Lung (tissue), 12 donors: ENCODE results near the gene GJB2. TPM values are rescaled to one million over a fixed set of nuclear protein-coding genes. Genes with fewer than 3 reads are reported as not detected.

Source experiments
- ATAC-seq: fragments of 200-7000 bp; cut with Tn5 transposase; one replicate; pipeline ENCODE4 v1.9.1; 2020; ENCODE audit warnings: moderate number of reproducible peaks; ENCODE audit not compliant: insufficient read depth, low FRiP score
- DNase-seq, 3 donors: peaks; one replicate each; pipeline ENCODE4 v3.0.0-alpha.2; 2013 to 2017
- H3K27ac ChIP-seq, 2 donors: one replicate each; pipeline ENCODE4 v1.5.1; 2013; ENCODE audit warnings: mild to moderate bottlenecking in 2 of 2, moderate library complexity in 2 of 2, control low read depth in 1 of 2, inconsistent platforms in 1 of 2, low read depth in 1 of 2, low read length in 1 of 2
- H3K27me3 ChIP-seq, 3 donors: one replicate each; pipeline ENCODE4 v1.5.1; 2013; ENCODE audit warnings: low read length in 2 of 3; ENCODE audit not compliant: control insufficient read depth in 3 of 3, insufficient read depth in 3 of 3
- H3K36me3 ChIP-seq, 4 donors: one replicate each; pipeline ENCODE4 v1.5.1; 2013; ENCODE audit warnings: low read length in 4 of 4, mild to moderate bottlenecking in 1 of 4, moderate library complexity in 1 of 4; ENCODE audit not compliant: control insufficient read depth in 4 of 4, insufficient read depth in 4 of 4
- H3K4me1 ChIP-seq, 5 donors: one replicate each; pipeline ENCODE4 v1.5.1; 2013; ENCODE audit warnings: low read length in 5 of 5, mild to moderate bottlenecking in 2 of 5, moderate library complexity in 1 of 5; ENCODE audit not compliant: control insufficient read depth in 5 of 5, insufficient read depth in 5 of 5
- H3K4me3 ChIP-seq: one replicate; pipeline ENCODE4 v1.5.1; 2013; ENCODE audit warnings: mild to moderate bottlenecking, control low read depth, moderate library complexity
- H3K9ac ChIP-seq, 2 donors: one replicate each; pipeline ENCODE4 v1.5.1; 2013; ENCODE audit warnings: low read length in 2 of 2, control low read depth in 1 of 2; ENCODE audit not compliant: insufficient read depth in 1 of 2
- H3K9me3 ChIP-seq, 4 donors: one replicate each; pipeline ENCODE4 v1.5.1; 2013; ENCODE audit warnings: low read length in 3 of 4, mild to moderate bottlenecking in 1 of 4, moderate library complexity in 1 of 4; ENCODE audit not compliant: control insufficient read depth in 4 of 4, insufficient read depth in 3 of 4
- WGBS, 2 donors: extraction: QIAGEN DNeasy Blood & Tissue Kit; methylation state at CpG; one replicate each; pipeline ENCODE4 v1.1.7; 2013; 5-methylcytosine and 5-hydroxymethylcytosine counted together
- polyA plus RNA-seq, 2 donors: library from polyadenylated mRNA; stranded (reverse); fragments of 200-250 nt; gene quantifications; one replicate each; pipeline ENCODE4 v1.2.1, GENCODE V29; 2013
- total RNA-seq, 2 donors: library from RNA; depleted of rRNA in 1 of 2; stranded (reverse); fragments of >200 nt in 1 of 2; gene quantifications; one replicate each; pipeline ENCODE4 v1.2.1, GENCODE V29; 2014 to 2021
- TF ChIP-seq, protein P1 (sequence below): IDR thresholded peaks from 2 replicates; pipeline ENCODE4 v1.5.1; 2012; ENCODE audit warnings: mild to moderate bottlenecking; ENCODE audit errors: control extremely low read depth, extremely low read depth
- donor health status: control.
- donor health status: control.
- donor health status: Bipolar disorder and iron deficiency.
- donor health status: healthy.
- donor health status: DM: yes; HTN: yes; CAD: no.

GJB2 gene
- total and polyA plus RNA-seq, 4 donors = 0.71 to 7.2 (median 1.5) TPM

GRCh38 chr13:20142927-20143480, 49.7 kb downstream of the GJB2 start:
- TF ChIP-seq, protein P1, sequence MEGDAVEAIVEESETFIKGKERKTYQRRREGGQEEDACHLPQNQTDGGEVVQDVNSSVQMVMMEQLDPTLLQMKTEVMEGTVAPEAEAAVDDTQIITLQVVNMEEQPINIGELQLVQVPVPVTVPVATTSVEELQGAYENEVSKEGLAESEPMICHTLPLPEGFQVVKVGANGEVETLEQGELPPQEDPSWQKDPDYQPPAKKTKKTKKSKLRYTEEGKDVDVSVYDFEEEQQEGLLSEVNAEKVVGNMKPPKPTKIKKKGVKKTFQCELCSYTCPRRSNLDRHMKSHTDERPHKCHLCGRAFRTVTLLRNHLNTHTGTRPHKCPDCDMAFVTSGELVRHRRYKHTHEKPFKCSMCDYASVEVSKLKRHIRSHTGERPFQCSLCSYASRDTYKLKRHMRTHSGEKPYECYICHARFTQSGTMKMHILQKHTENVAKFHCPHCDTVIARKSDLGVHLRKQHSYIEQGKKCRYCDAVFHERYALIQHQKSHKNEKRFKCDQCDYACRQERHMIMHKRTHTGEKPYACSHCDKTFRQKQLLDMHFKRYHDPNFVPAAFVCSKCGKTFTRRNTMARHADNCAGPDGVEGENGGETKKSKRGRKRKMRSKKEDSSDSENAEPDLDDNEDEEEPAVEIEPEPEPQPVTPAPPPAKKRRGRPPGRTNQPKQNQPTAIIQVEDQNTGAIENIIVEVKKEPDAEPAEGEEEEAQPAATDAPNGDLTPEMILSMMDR = no peak
- H3K27ac ChIP-seq = no peak overlapping the region
- peaks cover 0 to 10% (median 3%) of the 10 kb centered on the region in 5 donors for H3K4me1 ChIP-seq
- DNase-seq (no peak), ATAC-seq (no peak)
- 82 to 87% methylated on average over 30 of the region's 30 CpGs for WGBS, 2 donors
- H3K9me3 ChIP-seq = peaks cover 0 to 5% (median 0%) of the 10 kb centered on the region in 4 donors
- no peaks in the 10 kb centered on the region for H3K36me3 ChIP-seq
- no peak overlapping the region for H3K4me3 ChIP-seq
- H3K27me3 ChIP-seq = peaks cover 0 to 48% (median 38%) of the 10 kb centered on the region in 3 donors
- H3K9ac ChIP-seq = no peak overlapping the region

DNA sequence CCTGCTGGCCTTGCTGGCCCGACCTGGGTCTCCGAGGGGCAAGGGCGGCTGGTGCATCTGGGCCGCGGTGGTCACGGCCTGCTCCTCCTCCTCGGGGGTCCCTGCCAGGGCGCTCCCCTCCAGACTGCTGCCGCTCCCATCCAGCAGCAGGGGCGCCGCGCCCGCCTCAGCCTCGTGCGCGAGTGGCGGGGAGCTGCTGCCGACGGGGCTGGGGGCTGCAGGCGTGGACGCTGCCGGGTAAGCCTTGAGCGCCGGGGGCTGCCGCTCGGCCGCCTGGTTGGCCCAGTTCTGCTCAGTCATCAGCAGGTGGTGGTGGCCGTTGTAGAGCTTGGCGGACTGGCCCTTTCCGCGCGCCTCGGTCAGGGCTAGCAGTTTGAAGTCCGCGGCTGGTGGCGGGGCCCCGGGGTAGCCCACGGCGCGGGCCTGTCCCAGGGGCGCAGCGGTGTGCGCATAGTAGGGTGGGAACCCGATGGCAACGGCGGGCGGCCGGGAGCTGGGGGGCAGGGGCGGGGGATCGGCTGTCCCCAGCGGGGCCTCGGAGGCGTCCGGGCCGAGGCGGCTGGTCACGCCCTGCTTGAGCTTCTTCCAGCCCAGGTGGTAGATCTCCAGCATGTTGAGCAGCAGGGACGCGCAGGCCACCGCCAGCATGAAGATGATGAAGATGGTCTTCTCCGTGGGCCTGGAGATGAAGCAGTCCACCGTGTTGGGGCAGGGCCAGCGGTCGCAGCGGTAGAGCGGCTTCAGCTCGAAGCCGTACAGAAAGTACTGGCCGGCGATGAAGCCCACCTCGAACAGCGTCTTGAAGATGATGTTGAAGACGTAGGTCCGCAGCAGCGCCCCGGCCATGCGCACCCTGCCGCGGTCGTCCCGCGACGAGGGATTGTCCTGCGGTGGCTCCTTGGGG, 50.5 kb downstream of the GJB2 start:
- Histone ChIP-seq H3K36me3 (no peaks in the 10 kb centered on the region), H3K4me3 (no peak overlapping the region), H3K27me3 (peaks cover 0 to 48% (median 37%) of the 10 kb centered on the region in 3 donors), H3K9me3 (peaks cover 0 to 5% (median 0%) of the 10 kb centered on the region in 4 donors), H3K4me1 (peaks cover 0 to 10% (median 3%) of the 10 kb centered on the region in 5 donors), H3K27ac (peak overlapping the region in 1 of 2 donors; percentile 70), H3K9ac (no peak overlapping the region)
- ATAC-seq (no peak), DNase-seq (no peak)
- TF ChIP-seq, protein P1 = no peak
- WGBS, 2 donors = 26 to 41% methylated on average over 66 to 84 of the region's 84 CpGs

DNA sequence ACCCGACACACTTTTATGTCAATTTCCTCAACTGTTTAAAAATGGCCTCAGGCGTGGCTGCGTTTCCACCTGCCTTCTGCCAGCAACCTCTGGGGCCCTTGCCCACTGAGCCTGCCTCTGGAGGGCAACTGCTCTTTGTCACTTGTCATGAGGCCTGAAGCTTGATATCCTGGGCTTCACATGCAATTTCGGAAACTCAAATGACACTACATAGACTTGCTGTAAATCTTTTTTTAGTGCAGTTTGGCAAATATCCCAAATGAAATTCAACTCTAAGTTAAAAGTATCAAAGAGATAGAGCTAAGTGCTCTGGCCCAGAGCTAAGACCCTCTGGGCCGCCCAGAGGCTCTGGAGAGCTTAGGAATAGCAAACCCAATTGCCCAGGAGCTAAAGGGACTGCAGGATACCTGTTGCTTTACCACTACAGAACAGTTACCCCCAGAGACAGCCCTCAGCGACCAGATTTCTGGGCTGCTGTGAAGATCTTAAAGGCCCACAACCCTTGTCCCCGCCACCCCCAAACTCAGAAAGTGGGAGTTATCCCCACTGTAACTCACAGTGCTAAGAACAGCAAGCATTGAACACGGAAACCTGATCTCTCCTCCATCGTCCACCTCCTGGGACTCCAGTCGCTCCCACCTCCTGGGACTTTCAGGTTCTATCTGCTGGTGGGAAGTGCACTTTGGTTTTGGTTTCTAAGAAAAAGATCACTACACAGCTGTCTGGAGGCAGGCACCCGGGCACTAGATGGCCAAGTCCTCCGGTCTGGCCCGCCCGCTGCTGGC, 51.3 kb downstream of the GJB2 start:
- peaks cover 0 to 5% (median 0%) of the 10 kb centered on the region in 4 donors for H3K9me3 ChIP-seq
- 63 to 66% methylated on average over 14 of the region's 14 CpGs for WGBS, 2 donors
- no peak overlapping the region for H3K9ac ChIP-seq
- no peak overlapping the region for H3K4me3 ChIP-seq
- DNase-seq = peak in 1 of 3 donors; percentile 52
- peaks cover 0 to 10% (median 3%) of the 10 kb centered on the region in 5 donors for H3K4me1 ChIP-seq
- H3K27ac ChIP-seq = peak overlapping the region in 1 of 2 donors; percentile 70
- TF ChIP-seq, protein P1 = no peak
- ATAC-seq = no peak
- no peaks in the 10 kb centered on the region for H3K36me3 ChIP-seq
- H3K27me3 ChIP-seq = peaks cover 0 to 46% (median 44%) of the 10 kb centered on the region in 3 donors
